Kidney (tissue), 14 donors: Measurements from ENCODE around the gene GALNT17. TPM values are rescaled to one million over a fixed set of nuclear protein-coding genes. Genes with fewer than 3 reads are reported as not detected.

ENCODE experiments used
- DNase-seq, 5 donors: peaks; one replicate each; pipeline ENCODE4 v3.0.0-alpha.2; 2013 to 2020
- FAIRE-seq: peaks from 2 replicates; lab custom pipeline; 2012; peaks lifted over from hg19 to GRCh38; lab: Jason Lieb, UNC
- H3K27ac ChIP-seq, 2 donors: one replicate each; pipeline ENCODE4 v1.7.0; 2013; ENCODE audit warnings: low read depth in 2 of 2, low read length in 2 of 2, inconsistent platforms in 1 of 2
- H3K27me3 ChIP-seq: one replicate; pipeline ENCODE4 v1.7.1; 2013; ENCODE audit warnings: low read length, inconsistent platforms; ENCODE audit not compliant: control insufficient read depth, insufficient read depth
- H3K36me3 ChIP-seq, 3 donors: one replicate each; pipeline versions ENCODE4 v1.7.0 to v1.7.1; 2013; ENCODE audit warnings: low read length in 3 of 3, control low read depth in 1 of 3, inconsistent platforms in 1 of 3; ENCODE audit not compliant: insufficient read depth in 3 of 3, control insufficient read depth in 2 of 3
- H3K4me1 ChIP-seq, 3 donors: one replicate each; pipeline versions ENCODE4 v1.7.0 to v1.7.1; 2013; ENCODE audit warnings: low read length in 3 of 3, inconsistent platforms in 1 of 3, low read depth in 1 of 3; ENCODE audit not compliant: control insufficient read depth in 2 of 3, insufficient read depth in 2 of 3
- H3K4me3 ChIP-seq, 3 donors: one replicate each; pipeline versions ENCODE4 v1.7.0 to v1.8.1; 2013; ENCODE audit warnings: low read length in 3 of 3, control low read depth in 1 of 3, inconsistent platforms in 1 of 3
- H3K9ac ChIP-seq, 3 donors: one replicate each; pipeline versions ENCODE4 v1.7.0 to v1.7.1; 2013; ENCODE audit warnings: low read length in 3 of 3, control low read depth in 1 of 3, inconsistent platforms in 1 of 3
- H3K9me3 ChIP-seq, 3 donors: one replicate each; pipeline versions ENCODE4 v1.7.0 to v1.7.1; 2013; ENCODE audit warnings: low read length in 3 of 3, control low read depth in 1 of 3, inconsistent platforms in 1 of 3; ENCODE audit not compliant: control insufficient read depth in 2 of 3, insufficient read depth in 1 of 3
- CTCF ChIP-seq: IDR thresholded peaks from 3 replicates; pipeline ENCODE4 v1.5.1; 2012; ENCODE audit warnings: mild to moderate bottlenecking, moderate library complexity, borderline replicate concordance; ENCODE audit not compliant: insufficient read depth; ENCODE audit errors: extremely low read depth
- intact Hi-C: fragments of 100-400 bp; cut with DNase I; formaldehyde crosslinking; loops from one replicate; pipeline ENCODE4 v1.11.1; 2022
- polyA plus RNA-seq: library from polyadenylated mRNA; stranded (reverse); fragments of 350-450 nt; fragmentation: Illumina TruSeq; extraction: RNeasy Lipid Tissue Mini Kit (QIAGEN cat#74804); gene quantifications from one replicate; pipeline ENCODE4 v1.2.3, GENCODE V29; 2014; ENCODE audit warnings: low read depth, low replicate concordance; ENCODE audit not compliant: insufficient read depth
- total RNA-seq: library from RNA; stranded (reverse); fragmentation: NEBNext Ultra II Directional; extraction: Animal tissue kit (Norgen Biotek cat#: 25700); gene quantifications from one replicate; pipeline ENCODE4 v1.2.1, GENCODE V29; 2021
- donor health status: control.
- donor health status: control.
- donor health status: control.
- donor health status: control.
- donor health status: control.
- donor health status: DM: yes; HTN: yes; CAD: no.
- donor health status: Normal renal cell carcinoma (clear cell type).

Gene GALNT17
- total and polyA plus RNA-seq, 2 donors from 2014 or later: 2.4 to 5.5 TPM

- Histone ChIP-seq H3K4me1 (no peaks in the 10 kb centered on the region), H3K9me3 (no peaks in the 10 kb centered on the region), H3K27me3 (no peaks in the 10 kb centered on the region), H3K9ac (no peak overlapping the region), H3K4me3 (no peak overlapping the region), H3K27ac (no peak overlapping the region), H3K36me3 (no peaks in the 10 kb centered on the region)
- no peak for DNase-seq
- TF ChIP-seq CTCF: no peak
- FAIRE-seq: no peak
- intact Hi-C loops: no loop called here
Measured at GRCh38 chr7:71334541-71334940, 202.6 kb downstream of the GALNT17 start.

- no peak for FAIRE-seq
- peaks cover 0 to 1% (median 0%) of the 10 kb centered on the region in 3 donors for H3K9me3 ChIP-seq
- intact Hi-C loops: no loop called here
- no peak overlapping the region for H3K4me3 ChIP-seq
- DNase-seq: no peak
- TF ChIP-seq CTCF: no peak
- H3K27me3 ChIP-seq: no peaks in the 10 kb centered on the region
- no peaks in the 10 kb centered on the region for H3K36me3 ChIP-seq
- no peak overlapping the region for H3K9ac ChIP-seq
- H3K27ac ChIP-seq: no peak overlapping the region
- H3K4me1 ChIP-seq: no peaks in the 10 kb centered on the region
Measured at GRCh38 chr7:71338866-71339265, 206.9 kb downstream of the GALNT17 start.

- no peak for FAIRE-seq
- no peak for TF ChIP-seq CTCF
- Histone ChIP-seq H3K9me3 (peaks cover 0 to 5% (median 0%) of the 10 kb centered on the region in 3 donors), H3K27ac (no peak overlapping the region), H3K4me1 (no peaks in the 10 kb centered on the region), H3K27me3 (no peaks in the 10 kb centered on the region), H3K36me3 (no peaks in the 10 kb centered on the region), H3K9ac (no peak overlapping the region), H3K4me3 (no peak overlapping the region)
- intact Hi-C loops: no loop called here
- DNase-seq: no peak
Measured at GRCh38 chr7:71339924-71340323, 208.0 kb downstream of the GALNT17 start.

GRCh38 chr7:71342202-71342601, 210.3 kb downstream of the GALNT17 start:
- H3K27me3 ChIP-seq: no peaks in the 10 kb centered on the region
- H3K4me3 ChIP-seq: no peak overlapping the region
- H3K27ac ChIP-seq: no peak overlapping the region
- H3K36me3 ChIP-seq: no peaks in the 10 kb centered on the region
- FAIRE-seq (no peak), DNase-seq (no peak)
- H3K9me3 ChIP-seq: peaks cover 0 to 5% (median 0%) of the 10 kb centered on the region in 3 donors
- TF ChIP-seq CTCF: no peak
- intact Hi-C loops: no loop called here
- H3K4me1 ChIP-seq: no peaks in the 10 kb centered on the region
- H3K9ac ChIP-seq: no peak overlapping the region
